GM23248 (cell line): ENCODE results near the gene SLC37A3. TPM values are rescaled to one million over a fixed set of nuclear protein-coding genes. Genes with fewer than 3 reads are reported as not detected.
A peak's percentile ranks its signal among the peaks of the same experiment; 100 is the strongest.

Source experiments
- DNase-seq: peaks from one replicate; pipeline ENCODE4 v3.0.0-alpha.2; 2015
- H2AFZ ChIP-seq: fragments of 200-600 bp; sonication (generic); 2 replicates; pipeline ENCODE4 v1.6.1; 2016; ENCODE audit warnings: antibody characterized with exemption
- H3F3A ChIP-seq: fragments of 200-600 bp; sonication (generic); 2 replicates; pipeline ENCODE4 v1.6.1; 2016; ENCODE audit warnings: mild to moderate bottlenecking, antibody characterized with exemption, mixed run types; ENCODE audit not compliant: insufficient read depth
- H3K27ac ChIP-seq: fragments of 200-600 bp; sonication (generic); 2 replicates; pipeline ENCODE4 v1.5.1; 2016; ENCODE audit warnings: mild to moderate bottlenecking
- H3K27me3 ChIP-seq: fragments of 200-600 bp; sonication (generic); replicated peaks from 2 replicates; pipeline ENCODE4 v1.6.1; 2016; ENCODE audit warnings: mild to moderate bottlenecking; ENCODE audit not compliant: insufficient read depth
- H3K36me3 ChIP-seq: fragments of 200-600 bp; sonication (generic); 2 replicates; pipeline ENCODE4 v1.6.1; 2016; ENCODE audit warnings: low read depth, mild to moderate bottlenecking
- H3K4me1 ChIP-seq: fragments of 200-600 bp; sonication (generic); 2 replicates; pipeline ENCODE4 v1.6.1; 2016; ENCODE audit warnings: mild to moderate bottlenecking; ENCODE audit not compliant: insufficient read depth
- H3K4me2 ChIP-seq: fragments of 200-600 bp; sonication (generic); one replicate; pipeline ENCODE4 v1.6.1; 2016; ENCODE audit warnings: mild to moderate bottlenecking; ENCODE audit not compliant: unreplicated experiment
- H3K4me3 ChIP-seq: fragments of 200-600 bp; sonication (generic); 2 replicates; pipeline ENCODE4 v1.5.1; 2016; ENCODE audit warnings: mild to moderate bottlenecking
- H3K79me2 ChIP-seq: fragments of 200-600 bp; sonication (generic); 2 replicates; pipeline ENCODE4 v1.6.1; 2016; ENCODE audit warnings: mild to moderate bottlenecking; ENCODE audit not compliant: insufficient read depth
- H3K9ac ChIP-seq: fragments of 200-600 bp; sonication (generic); 2 replicates; pipeline ENCODE4 v1.6.1; 2016; ENCODE audit warnings: mild to moderate bottlenecking
- H3K9me2 ChIP-seq: fragments of 200-600 bp; sonication (generic); 2 replicates; pipeline ENCODE4 v1.6.1; 2016; ENCODE audit warnings: mixed run types, mild to moderate bottlenecking, moderate library complexity; ENCODE audit not compliant: insufficient read depth
- H3K9me3 ChIP-seq: fragments of 200-600 bp; sonication (generic); one replicate; pipeline ENCODE4 v1.6.1; 2017; ENCODE audit warnings: low read depth
- H4K20me1 ChIP-seq: fragments of 200-600 bp; sonication (generic); 2 replicates; pipeline ENCODE4 v1.6.0; 2016; ENCODE audit not compliant: insufficient read depth
- EZH2 ChIP-seq: fragments of 200-600 bp; sonication (generic); IDR thresholded peaks from 2 replicates; pipeline ENCODE4 v1.6.1; 2018; ENCODE audit warnings: antibody characterized with exemption, mild to moderate bottlenecking; ENCODE audit not compliant: insufficient read depth, poor library complexity, severe bottlenecking
- EZH2phosphoT487 ChIP-seq: fragments of 200-600 bp; sonication (generic); IDR thresholded peaks from 2 replicates; pipeline ENCODE4 v1.6.1; 2018; ENCODE audit warnings: antibody characterized with exemption, moderate library complexity, mild to moderate bottlenecking, low read depth; ENCODE audit not compliant: insufficient read depth
- WGBS, 2 experiments: methylation state at CpG; one replicate each; pipeline ENCODE4 v1.1.6; 2015 to 2017; ENCODE audit warnings: low lambda C conversion rate in 2 of 2, low coverage in 1 of 2; ENCODE audit errors: missing lambda C conversion rate in 2 of 2; 5-methylcytosine and 5-hydroxymethylcytosine counted together
- in situ Hi-C: fragments of 300-500 bp; cut with MboI; formaldehyde crosslinking; loops from 2 replicates; pipeline ENCODE4 v1.15.0; 2020
- polyA plus RNA-seq: library from polyadenylated mRNA; unstranded; fragments of >200 nt; fragmentation: Nextera tagmentation; extraction: Ambion mirVana; gene quantifications from 2 replicates; pipeline ENCODE4 v1.2.1, GENCODE V29; 2016
- total RNA-seq: library from RNA; depleted of rRNA; stranded (reverse); fragments of >200 nt; shearing (Covaris generic); gene quantifications from 2 replicates; pipeline ENCODE4 v1.2.3, GENCODE V29; 2014

SLC37A3 gene
- total and polyA plus RNA-seq, 2 experiments from 2014 or later, result 39.8 to 61.7 TPM

- H4K20me1 ChIP-seq, result no peaks in the 10 kb centered on the region
- no peaks in the 10 kb centered on the region for H3K27me3 ChIP-seq
- H2AFZ ChIP-seq, result no peak overlapping the region
- no peaks in the 10 kb centered on the region; the same call in 1 of the 2 replicates for H3K36me3 ChIP-seq
- peaks cover 13% of the 10 kb centered on the region for H3F3A ChIP-seq
- 71 to 73% methylated on average over 5 of the region's 6 CpGs for WGBS, 2 experiments
- no peaks in the 10 kb centered on the region for H3K79me2 ChIP-seq
- TF ChIP-seq EZH2 (no peak), EZH2phosphoT487 (no peak)
- peaks cover 17% of the 10 kb centered on the region for H3K4me1 ChIP-seq
- no peaks in the 10 kb centered on the region for H3K9me3 ChIP-seq
- DNase-seq, result no peak
- H3K4me2 ChIP-seq, result no peak overlapping the region
- H3K9ac ChIP-seq, result no peak overlapping the region
- H3K4me3 ChIP-seq, result no peak overlapping the region
- in situ Hi-C loops, result no loop called here
- no peaks in the 10 kb centered on the region for H3K9me2 ChIP-seq
- H3K27ac ChIP-seq, result no peak overlapping the region
These were observed 37.6 kb downstream of the SLC37A3 start for GRCh38 chr7:140360697-140361229.

DNA sequence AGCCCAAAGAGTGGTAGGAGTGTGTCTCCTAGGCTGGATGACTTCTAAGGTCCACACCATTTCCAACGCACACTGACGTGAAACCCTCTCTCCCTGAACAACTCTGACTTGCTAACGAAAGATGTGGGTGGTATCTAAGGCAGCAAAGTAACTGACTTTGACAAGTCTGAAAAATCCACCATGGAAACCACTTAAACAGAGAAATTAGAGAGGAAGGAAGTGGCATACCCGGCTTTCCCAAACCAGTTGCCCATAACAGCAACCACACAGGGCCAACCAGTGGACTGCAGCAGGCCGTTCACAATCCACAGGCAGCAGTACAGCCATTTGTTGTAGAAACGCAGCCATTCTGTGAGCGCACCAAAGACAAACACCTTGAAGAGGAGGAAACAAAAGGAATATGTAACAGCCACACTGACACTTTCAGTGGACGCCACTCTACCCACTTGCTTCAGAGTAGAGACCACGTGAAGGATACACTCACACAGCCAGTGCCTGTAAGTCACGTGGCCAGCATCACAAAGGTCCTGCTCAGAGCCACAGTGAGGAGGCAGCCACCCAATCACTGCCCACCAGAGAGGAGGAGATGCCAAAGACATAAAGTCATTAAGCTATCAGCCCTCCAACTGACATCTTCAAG, 39.8 kb downstream of the SLC37A3 start:
- TF ChIP-seq EZH2 (no peak), EZH2phosphoT487 (no peak)
- H4K20me1 ChIP-seq, result no peaks in the 10 kb centered on the region
- H3K79me2 ChIP-seq, result no peaks in the 10 kb centered on the region
- no peak for DNase-seq
- H3K36me3 ChIP-seq, result peaks cover 5% of the 10 kb centered on the region; the same call in 1 of the 2 replicates
- no peaks in the 10 kb centered on the region for H3K9me3 ChIP-seq
- H3K4me3 ChIP-seq, result no peak overlapping the region
- H2AFZ ChIP-seq, result no peak overlapping the region
- H3K9ac ChIP-seq, result no peak overlapping the region
- no peaks in the 10 kb centered on the region for H3K4me1 ChIP-seq
- H3K4me2 ChIP-seq, result no peak overlapping the region
- in situ Hi-C loops, result no loop called here
- H3K27me3 ChIP-seq, result no peaks in the 10 kb centered on the region
- no peak overlapping the region for H3K27ac ChIP-seq
- H3K9me2 ChIP-seq, result no peaks in the 10 kb centered on the region
- H3F3A ChIP-seq, result no peaks in the 10 kb centered on the region
- WGBS, 2 experiments, result 85 to 86% methylated on average over 10 of the region's 10 CpGs

- no peak overlapping the region for H3K4me3 ChIP-seq
- H3K9me2 ChIP-seq, result no peaks in the 10 kb centered on the region
- H3K9ac ChIP-seq, result no peak overlapping the region
- H2AFZ ChIP-seq, result no peak overlapping the region
- no peak for DNase-seq
- H3K27me3 ChIP-seq, result no peaks in the 10 kb centered on the region
- TF ChIP-seq EZH2phosphoT487, result no peak
- no peak for TF ChIP-seq EZH2
- no peaks in the 10 kb centered on the region for H3K4me1 ChIP-seq
- WGBS, 2 experiments, result 97 to 100% methylated on average over 3 of the region's 3 CpGs
- peaks cover 5% of the 10 kb centered on the region; the same call in 1 of the 2 replicates for H3K36me3 ChIP-seq
- H3F3A ChIP-seq, result no peaks in the 10 kb centered on the region
- in situ Hi-C loops, result no loop called here
- H4K20me1 ChIP-seq, result no peaks in the 10 kb centered on the region
- no peak overlapping the region for H3K27ac ChIP-seq
- no peaks in the 10 kb centered on the region for H3K79me2 ChIP-seq
- H3K9me3 ChIP-seq, result no peaks in the 10 kb centered on the region
- H3K4me2 ChIP-seq, result no peak overlapping the region
These were observed 40.3 kb downstream of the SLC37A3 start for GRCh38 chr7:140358024-140358411.

DNA sequence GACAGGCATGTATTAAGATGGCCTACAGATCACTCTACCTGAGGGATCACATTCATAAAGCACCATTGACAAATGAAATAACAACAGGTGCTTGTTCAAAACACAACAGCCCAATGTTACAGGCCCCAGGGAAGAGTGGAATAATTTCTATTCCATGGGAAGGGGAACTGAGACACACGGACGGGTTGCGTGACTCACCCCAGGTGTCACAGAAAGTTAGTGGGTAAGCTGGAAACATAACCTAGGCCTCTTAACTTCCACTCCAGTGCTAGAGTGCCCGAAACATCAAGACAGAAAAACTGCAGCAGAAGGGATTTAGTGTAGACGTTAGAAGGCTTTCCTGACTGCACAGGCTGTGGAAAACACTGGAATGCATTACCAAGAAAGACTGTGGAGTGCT, 48.3 kb downstream of the SLC37A3 start:
- TF ChIP-seq EZH2, result no peak
- no peak for TF ChIP-seq EZH2phosphoT487
- no peak overlapping the region for H3K4me2 ChIP-seq
- 76 to 80% methylated on average over 5 of the region's 5 CpGs for WGBS, 2 experiments
- H4K20me1 ChIP-seq, result no peaks in the 10 kb centered on the region
- no peak overlapping the region for H2AFZ ChIP-seq
- H3K9me2 ChIP-seq, result no peaks in the 10 kb centered on the region
- peaks cover 27% of the 10 kb centered on the region for H3F3A ChIP-seq
- H3K9ac ChIP-seq, result peak overlapping the region; percentile 84
- H3K36me3 ChIP-seq, result peaks cover 13% of the 10 kb centered on the region; the same call in 1 of the 2 replicates
- no peaks in the 10 kb centered on the region for H3K79me2 ChIP-seq
- DNase-seq, result peak; percentile 9
- no peaks in the 10 kb centered on the region for H3K27me3 ChIP-seq
- no peak overlapping the region for H3K4me3 ChIP-seq
- in situ Hi-C loops, result no loop called here
- H3K9me3 ChIP-seq, result no peaks in the 10 kb centered on the region
- H3K27ac ChIP-seq, result peak overlapping the region; percentile 98
- H3K4me1 ChIP-seq, result peaks cover 21% of the 10 kb centered on the region
